K562 (cell line): ENCODE results near the gene ENDOD1. TPM values are rescaled to one million over a fixed set of nuclear protein-coding genes. Genes with fewer than 3 reads are reported as not detected.
A peak's percentile ranks its signal among the peaks of the same experiment; 100 is the strongest.

Experiments
- AFF1 ChIP-seq, 2 experiments: fragments of 450-650 bp; IDR thresholded peaks; 2 replicates each; pipeline ENCODE4 v1.6.1; 2018; ENCODE audit warnings: mild to moderate bottlenecking in 2 of 2, low read depth in 1 of 2; ENCODE audit not compliant: partially characterized antibody in 2 of 2
- BMI1 ChIP-seq: fragments of 150-350 bp; IDR thresholded peaks from 2 replicates; pipeline ENCODE4 v1.6.1; 2014; ENCODE audit warnings: low read length
- COPS2 ChIP-seq: fragments of 450-650 bp; conservative IDR thresholded peaks from 2 replicates; pipeline ENCODE4 v1.6.1; 2016; ENCODE audit warnings: mild to moderate bottlenecking, moderate library complexity
- KAT8 ChIP-seq: fragments of 450-650 bp; IDR thresholded peaks from 2 replicates; pipeline ENCODE4 v1.6.1; 2016; ENCODE audit warnings: low read depth, mild to moderate bottlenecking
- RHOXF2B ChIP-seq: fragments of 250-450 bp; sonication (Bioruptor Pico); conservative IDR thresholded peaks from 2 replicates; pipeline ENCODE4 v1.5.1; 2021
- SMARCC2 ChIP-seq: fragments of 450-650 bp; IDR thresholded peaks from 2 replicates; pipeline ENCODE4 v1.6.1; 2017; ENCODE audit warnings: antibody characterized with exemption, moderate library complexity, mild to moderate bottlenecking, low read depth
- TCF15 ChIP-seq: fragments of 250-450 bp; sonication (Bioruptor Pico); IDR thresholded peaks from 2 replicates; pipeline ENCODE4 v1.8.0; 2022; ENCODE audit warnings: moderate library complexity, mild to moderate bottlenecking, inconsistent platforms
- U2AF1 ChIP-seq: fragments of 200-400 bp; formaldehyde crosslinking; optimal IDR thresholded peaks from 2 replicates; pipeline ENCODE3; 2017; ENCODE audit warnings: mild to moderate bottlenecking, low read depth, low read length, moderate library complexity
- ZBTB49 ChIP-seq: sonication (generic); formaldehyde crosslinking; IDR thresholded peaks from 2 replicates; pipeline ENCODE4 v1.8.0; 2022; ENCODE audit warnings: missing genetic modification reagents, mild to moderate bottlenecking, borderline replicate concordance
- ZEB2 ChIP-seq: fragments of 450-650 bp; IDR thresholded peaks from 2 replicates; pipeline ENCODE4 v1.6.1; 2016
- ZNF121 ChIP-seq: sonication (generic); formaldehyde crosslinking; conservative IDR thresholded peaks from 2 replicates; pipeline ENCODE4 v1.8.0; 2022; ENCODE audit warnings: missing genetic modification reagents
- ZNF324 ChIP-seq: fragments of 250-450 bp; sonication (Bioruptor Pico); IDR thresholded peaks from 2 replicates; pipeline ENCODE4 v1.4.0; 2020; ENCODE audit warnings: mild to moderate bottlenecking
- ZNF445 ChIP-seq: fragments of 250-450 bp; sonication (Bioruptor Pico); IDR thresholded peaks from 2 replicates; pipeline ENCODE4 v1.4.0; 2020; ENCODE audit warnings: low read depth, mild to moderate bottlenecking, moderate library complexity
- polyA plus RNA-seq, 8 experiments: library from polyadenylated mRNA; depleted of rRNA in 4 of 8; stranded (reverse) in 5 of 8; unstranded in 3 of 8; fragments of >200 nt; fragmentation: Nextera tagmentation in 2 of 8; fragmentation: Illumina TruSeq in 1 of 8; extraction: Ambion mirVana in 2 of 8; extraction: Trizol in 1 of 8; gene quantifications; 2 replicates each; pipeline versions ENCODE4 v1.2.1 to v1.2.3, GENCODE V29; 2011 to 2014; ENCODE audit warnings: inconsistent platforms in 1 of 8, missing spikeins in 1 of 8
- total RNA-seq, 7 experiments: library from RNA; depleted of rRNA in 6 of 7; stranded (reverse); fragments of >200 nt in 6 of 7; fragmentation: Illumina TruSeq in 2 of 7; extraction: Trizol in 2 of 7; gene quantifications; 2 replicates each; pipeline versions ENCODE4 v1.2.1 to v1.2.3, GENCODE V29; 2011 to 2021; ENCODE audit warnings: low replicate concordance in 1 of 7
- TF ChIP-seq, protein P1 (sequence below): sonication (generic); formaldehyde crosslinking; IDR thresholded peaks from 2 replicates; pipeline ENCODE4 v1.8.0; 2022; ENCODE audit warnings: mild to moderate bottlenecking, missing genetic modification reagents, borderline replicate concordance
- TF ChIP-seq, protein P2 (sequence below): fragments of 200-800 bp; sonication (Bioruptor generic); IDR thresholded peaks from 2 replicates; pipeline ENCODE4 v1.6.1; 2017; ENCODE audit warnings: missing genetic modification characterization, missing compliant biosample characterization
- TF ChIP-seq, protein P3 (sequence below): fragments of 250-450 bp; sonication (Bioruptor Pico); IDR thresholded peaks from 2 replicates; pipeline ENCODE4 v1.4.0; 2020; ENCODE audit warnings: mild to moderate bottlenecking

ENDOD1 gene
- total and polyA plus RNA-seq, 9 of the 15 experiments (the other 6 are each of a cell fraction or from before 2014, with no cell fraction given): 4.2 to 11.8 (median 9.3) TPM

DNA sequence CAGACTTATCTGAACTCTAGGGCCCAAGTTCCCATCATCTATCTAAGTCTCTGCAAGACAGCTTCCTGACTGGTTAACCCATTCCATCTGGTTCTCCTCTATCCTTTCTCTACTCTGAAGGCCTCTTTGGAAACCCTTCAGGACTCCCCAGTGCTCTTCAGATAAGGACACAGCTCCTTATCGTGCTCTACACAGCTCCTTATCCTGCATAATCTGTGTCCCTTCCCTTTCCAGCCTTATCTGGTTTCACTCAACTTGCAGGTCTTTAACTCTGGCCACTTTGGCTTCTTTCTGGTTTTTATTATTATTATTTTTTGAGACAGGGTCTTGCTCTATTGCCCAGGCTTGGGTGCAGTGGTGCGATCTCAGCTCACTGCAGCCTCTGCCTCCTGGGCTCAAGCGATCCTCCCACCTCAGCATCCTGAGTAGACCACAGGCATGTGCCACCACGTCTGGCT, 10.6 kb downstream of the ENDOD1 start (continued):
- TF ChIP-seq, protein P1, sequence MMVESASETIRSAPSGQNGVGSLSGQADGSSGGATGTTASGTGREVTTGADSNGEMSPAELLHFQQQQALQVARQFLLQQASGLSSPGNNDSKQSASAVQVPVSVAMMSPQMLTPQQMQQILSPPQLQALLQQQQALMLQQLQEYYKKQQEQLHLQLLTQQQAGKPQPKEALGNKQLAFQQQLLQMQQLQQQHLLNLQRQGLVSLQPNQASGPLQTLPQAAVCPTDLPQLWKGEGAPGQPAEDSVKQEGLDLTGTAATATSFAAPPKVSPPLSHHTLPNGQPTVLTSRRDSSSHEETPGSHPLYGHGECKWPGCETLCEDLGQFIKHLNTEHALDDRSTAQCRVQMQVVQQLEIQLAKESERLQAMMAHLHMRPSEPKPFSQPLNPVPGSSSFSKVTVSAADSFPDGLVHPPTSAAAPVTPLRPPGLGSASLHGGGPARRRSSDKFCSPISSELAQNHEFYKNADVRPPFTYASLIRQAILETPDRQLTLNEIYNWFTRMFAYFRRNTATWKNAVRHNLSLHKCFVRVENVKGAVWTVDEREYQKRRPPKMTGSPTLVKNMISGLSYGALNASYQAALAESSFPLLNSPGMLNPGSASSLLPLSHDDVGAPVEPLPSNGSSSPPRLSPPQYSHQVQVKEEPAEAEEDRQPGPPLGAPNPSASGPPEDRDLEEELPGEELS (CRISPR knock-in tag): no peak
- TF ChIP-seq AFF1 (IDR thresholded peaks at IDR 0.05; ENCODE audit: low read depth in 1 of 2, partially characterized antibody in 2 of 2) (peak; percentile 51 to 55), ZEB2 (peak; percentile 76; the same call in 1 of the 2 replicates), COPS2 (no peak), ZBTB49 (no peak), ZNF324 (no peak), SMARCC2 (peak; percentile 90), TCF15 (CRISPR knock-in tag) (no peak), ZNF121 (CRISPR knock-in tag) (peak; percentile 97), BMI1 (no peak), ZNF445 (no peak; the same call in 1 of the 2 replicates), KAT8 (no peak), RHOXF2B (CRISPR knock-in tag) (no peak), U2AF1 (no peak)
- TF ChIP-seq, protein P2, sequence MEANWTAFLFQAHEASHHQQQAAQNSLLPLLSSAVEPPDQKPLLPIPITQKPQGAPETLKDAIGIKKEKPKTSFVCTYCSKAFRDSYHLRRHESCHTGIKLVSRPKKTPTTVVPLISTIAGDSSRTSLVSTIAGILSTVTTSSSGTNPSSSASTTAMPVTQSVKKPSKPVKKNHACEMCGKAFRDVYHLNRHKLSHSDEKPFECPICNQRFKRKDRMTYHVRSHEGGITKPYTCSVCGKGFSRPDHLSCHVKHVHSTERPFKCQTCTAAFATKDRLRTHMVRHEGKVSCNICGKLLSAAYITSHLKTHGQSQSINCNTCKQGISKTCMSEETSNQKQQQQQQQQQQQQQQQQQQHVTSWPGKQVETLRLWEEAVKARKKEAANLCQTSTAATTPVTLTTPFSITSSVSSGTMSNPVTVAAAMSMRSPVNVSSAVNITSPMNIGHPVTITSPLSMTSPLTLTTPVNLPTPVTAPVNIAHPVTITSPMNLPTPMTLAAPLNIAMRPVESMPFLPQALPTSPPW (CRISPR knock-in tag): peak; percentile 52; the same call in 1 of the 2 replicates
- TF ChIP-seq, protein P3, sequence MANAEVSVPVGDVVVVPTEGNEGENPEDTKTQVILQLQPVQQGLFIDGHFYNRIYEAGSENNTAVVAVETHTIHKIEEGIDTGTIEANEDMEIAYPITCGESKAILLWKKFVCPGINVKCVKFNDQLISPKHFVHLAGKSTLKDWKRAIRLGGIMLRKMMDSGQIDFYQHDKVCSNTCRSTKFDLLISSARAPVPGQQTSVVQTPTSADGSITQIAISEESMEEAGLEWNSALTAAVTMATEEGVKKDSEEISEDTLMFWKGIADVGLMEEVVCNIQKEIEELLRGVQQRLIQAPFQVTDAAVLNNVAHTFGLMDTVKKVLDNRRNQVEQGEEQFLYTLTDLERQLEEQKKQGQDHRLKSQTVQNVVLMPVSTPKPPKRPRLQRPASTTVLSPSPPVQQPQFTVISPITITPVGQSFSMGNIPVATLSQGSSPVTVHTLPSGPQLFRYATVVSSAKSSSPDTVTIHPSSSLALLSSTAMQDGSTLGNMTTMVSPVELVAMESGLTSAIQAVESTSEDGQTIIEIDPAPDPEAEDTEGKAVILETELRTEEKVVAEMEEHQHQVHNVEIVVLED: no peak
